NCI-H2107 (cell line): Measurements from ENCODE around the gene PILRA.

Source experiments
- DNase-seq: peaks from one replicate; lab custom pipeline; 2025; lab: John Stamatoyannopoulos, UW

Gene PILRA

DNA sequence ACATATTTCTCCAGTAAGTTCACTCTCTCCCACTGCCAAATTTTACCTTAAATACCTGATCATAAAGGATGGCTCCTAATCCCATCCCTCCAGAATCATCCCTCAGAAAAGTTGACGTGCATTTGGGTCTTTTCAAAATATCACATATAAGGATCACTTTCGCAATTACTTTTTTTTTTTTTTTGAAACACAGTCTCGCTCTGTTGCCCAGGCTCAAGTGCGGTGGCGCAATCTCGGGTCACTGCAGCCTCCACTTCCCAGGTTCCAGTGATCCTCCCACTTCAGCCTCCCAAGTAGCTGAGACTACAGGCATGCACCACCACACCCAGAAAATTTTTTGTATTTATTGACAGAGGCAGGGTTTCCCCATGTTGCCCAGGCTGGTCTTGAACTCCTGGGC, 37.8 kb downstream of the PILRA start:
- no peak for DNase-seq

GRCh38 chr7:100413346-100413745, 40.1 kb downstream of the PILRA start:
- no peak for DNase-seq

- no peak for DNase-seq
Measured at GRCh38 chr7:100413889-100414288, 40.6 kb downstream of the PILRA start.

DNA sequence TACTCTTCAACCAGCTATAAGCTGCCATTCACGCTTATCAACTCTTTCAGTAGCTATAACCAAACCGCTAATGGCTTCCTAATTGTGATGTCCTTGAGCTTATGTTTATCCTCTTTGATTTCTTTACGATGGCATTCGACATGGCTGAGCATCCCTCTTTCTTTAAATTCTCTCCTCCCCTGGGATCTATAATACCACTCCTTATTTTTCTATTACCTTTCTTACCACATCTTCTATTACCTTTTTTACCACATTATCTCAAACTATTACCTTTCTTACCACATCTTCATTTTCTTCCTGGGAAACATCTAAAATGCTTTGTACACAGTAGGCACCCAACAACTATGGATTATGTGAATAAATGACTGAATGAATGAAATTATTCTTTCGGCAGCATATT, 42.2 kb downstream of the PILRA start:
- DNase-seq, result no peak

- no peak for DNase-seq
Measured at GRCh38 chr7:100418930-100419659, 45.8 kb downstream of the PILRA start.

DNA sequence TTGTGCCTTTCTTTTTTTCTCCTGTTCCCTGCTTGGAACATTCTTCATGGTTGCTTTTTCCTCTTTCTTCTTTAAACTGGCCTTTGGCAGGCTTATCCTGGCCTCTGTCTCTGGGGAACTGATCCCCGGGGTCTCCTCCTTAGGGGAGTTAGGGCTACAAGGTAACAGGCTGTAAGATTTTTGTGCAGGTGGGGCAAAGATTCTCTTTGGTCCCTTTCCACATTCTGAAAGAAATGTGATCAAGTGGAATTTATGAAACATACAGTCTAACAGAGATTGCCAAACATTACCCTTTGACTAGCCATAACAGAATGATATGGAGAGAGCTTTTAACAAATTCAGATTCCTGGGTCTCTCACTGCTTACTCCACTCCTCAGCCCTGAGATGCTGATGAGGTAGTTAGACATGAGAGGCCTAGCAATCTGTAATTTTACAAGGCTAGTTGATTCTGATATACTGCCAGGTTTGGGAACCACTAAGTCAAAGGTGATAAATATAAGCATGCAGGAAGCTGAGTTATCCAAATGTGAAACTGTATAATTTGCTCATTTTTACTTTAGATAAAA, 46.5 kb downstream of the PILRA start:
- DNase-seq, result no peak

GRCh38 chr7:100423315-100423714, 50.0 kb downstream of the PILRA start:
- no peak for DNase-seq

DNA sequence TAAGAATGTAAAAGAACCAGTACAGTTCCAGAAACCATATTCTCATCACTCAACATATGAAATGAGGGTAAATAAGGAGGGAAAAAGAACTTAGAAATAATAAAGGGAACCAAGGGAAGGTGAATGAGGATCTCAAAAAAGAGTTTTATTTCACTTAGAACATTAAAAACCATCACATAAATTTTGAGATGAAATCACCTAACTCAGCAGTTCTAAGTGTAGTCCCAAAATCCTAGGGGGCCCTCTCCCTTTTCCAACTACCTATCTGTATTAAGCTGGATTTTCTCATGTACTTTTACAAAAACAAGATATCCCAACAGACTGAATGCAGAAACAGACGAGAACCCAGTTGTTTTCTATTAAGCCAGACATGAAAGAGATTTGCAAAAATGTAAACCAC, 52.1 kb downstream of the PILRA start:
- DNase-seq, result no peak

- no peak for DNase-seq
Measured at GRCh38 chr7:100426516-100426915, 53.2 kb downstream of the PILRA start.

DNA sequence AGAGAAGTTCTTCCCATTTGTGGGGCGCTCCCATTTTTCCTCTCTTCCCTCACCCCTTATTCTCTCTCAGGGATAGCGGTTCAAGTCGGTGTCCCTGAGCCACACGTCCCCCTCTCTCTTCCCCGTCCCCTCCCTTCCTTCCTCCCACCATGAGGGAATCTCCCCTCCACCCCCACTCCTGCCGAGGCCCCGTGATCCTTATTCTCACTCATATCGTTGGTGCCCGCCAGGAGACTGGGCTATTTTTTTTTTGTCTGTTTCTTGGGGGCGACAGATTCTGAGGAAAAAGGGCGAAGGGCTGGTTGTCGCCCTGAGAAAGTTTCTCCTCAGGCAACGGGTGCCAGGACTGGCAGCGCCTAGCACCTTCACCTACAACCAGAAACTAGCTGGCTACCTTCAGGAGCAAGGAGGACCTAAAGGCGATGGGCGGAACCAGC, 54.5 kb downstream of the PILRA start:
- no peak for DNase-seq

GRCh38 chr7:100428199-100428966, 55.1 kb downstream of the PILRA start, which contains the start of gene ZCWPW1:
Gene ZCWPW1 (minus strand): TSS chr7:100428703. CDS start chr7:100420649, 8,054 bp downstream.
- DNase-seq, result peak; percentile 96

- peak; percentile 100 for DNase-seq
Measured at GRCh38 chr7:100428967-100429636, 55.8 kb downstream of the PILRA start.

DNA sequence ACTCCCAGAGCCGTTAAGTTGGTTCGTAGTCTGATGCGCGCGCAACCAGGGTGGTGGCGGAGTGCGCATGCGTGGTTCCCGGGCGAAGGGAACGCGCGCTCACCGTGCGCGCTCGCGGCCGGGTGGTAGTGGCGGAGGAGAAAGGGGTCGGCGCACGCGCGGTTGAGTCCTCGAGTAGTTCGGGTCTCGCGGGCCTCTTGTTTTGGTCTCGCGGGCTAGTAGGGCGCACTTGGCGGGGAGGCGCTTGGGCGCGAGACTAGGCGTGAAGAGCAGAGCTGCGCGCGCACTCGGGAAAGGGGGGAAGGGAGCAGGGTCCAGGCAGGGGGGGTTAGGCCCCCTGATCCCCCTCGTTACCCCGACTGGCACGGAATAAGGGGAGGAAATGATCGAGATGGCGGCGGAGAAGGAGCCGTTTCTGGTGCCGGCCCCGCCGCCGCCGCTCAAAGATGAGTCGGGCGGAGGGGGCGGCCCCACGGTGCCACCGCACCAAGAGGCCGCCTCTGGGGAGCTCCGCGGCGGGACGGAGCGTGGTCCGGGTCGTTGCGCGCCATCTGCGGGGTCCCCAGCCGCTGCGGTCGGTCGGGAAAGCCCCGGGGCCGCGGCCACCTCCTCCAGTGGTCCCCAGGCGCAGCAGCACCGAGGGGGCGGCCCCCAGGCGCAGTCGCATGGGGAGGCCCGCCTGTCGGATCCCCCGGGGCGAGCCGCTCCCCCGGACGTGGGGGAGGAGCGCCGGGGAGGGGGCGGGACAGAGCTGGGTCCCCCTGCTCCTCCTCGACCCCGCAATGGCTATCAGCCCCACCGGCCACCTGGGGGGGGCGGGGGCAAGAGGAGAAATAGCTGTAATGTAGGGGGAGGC, 56.6 kb downstream of the PILRA start, which contains the start of gene MEPCE:
MEPCE (plus strand) TSS at position 195 of the 856 bp plus-strand sequence; CDS start at position 383, 188 bp downstream.
- DNase-seq, result peak; percentile 99

GRCh38 chr7:100430493-100431285, 57.4 kb downstream of the PILRA start:
- DNase-seq, result no peak

DNA sequence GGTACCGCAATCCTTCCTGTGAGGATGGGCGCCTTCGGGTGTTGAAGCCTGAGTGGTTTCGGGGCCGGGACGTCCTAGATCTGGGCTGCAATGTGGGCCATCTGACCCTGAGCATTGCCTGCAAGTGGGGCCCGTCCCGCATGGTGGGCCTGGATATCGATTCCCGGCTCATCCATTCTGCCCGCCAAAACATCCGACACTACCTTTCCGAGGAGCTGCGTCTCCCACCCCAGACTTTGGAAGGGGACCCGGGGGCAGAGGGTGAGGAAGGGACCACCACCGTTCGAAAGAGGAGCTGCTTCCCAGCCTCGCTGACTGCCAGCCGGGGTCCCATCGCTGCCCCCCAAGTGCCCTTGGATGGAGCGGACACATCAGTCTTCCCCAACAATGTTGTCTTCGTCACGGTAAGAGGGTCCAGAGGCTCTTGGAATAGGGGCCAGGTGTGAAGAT, 58.0 kb downstream of the PILRA start:
- no peak for DNase-seq

- no peak for DNase-seq
Measured at GRCh38 chr7:100432053-100432452, 58.8 kb downstream of the PILRA start.

GRCh38 chr7:100432621-100433275, 59.5 kb downstream of the PILRA start:
- no peak for DNase-seq

- DNase-seq, result no peak
Measured at GRCh38 chr7:100433276-100433591, 59.9 kb downstream of the PILRA start.

- DNase-seq, result no peak
Measured at GRCh38 chr7:100433592-100434296, 60.5 kb downstream of the PILRA start.
